COR-L47 (cell line): ENCODE measurements around the gene RGS3.

Experiments used
- DNase-seq: peaks from one replicate; lab custom pipeline; 2025; lab: John Stamatoyannopoulos, UW

RGS3 gene

GRCh38 chr9:113587471-113588031 is 124.0 kb downstream of the RGS3 start:
- DNase-seq = no peak

DNA sequence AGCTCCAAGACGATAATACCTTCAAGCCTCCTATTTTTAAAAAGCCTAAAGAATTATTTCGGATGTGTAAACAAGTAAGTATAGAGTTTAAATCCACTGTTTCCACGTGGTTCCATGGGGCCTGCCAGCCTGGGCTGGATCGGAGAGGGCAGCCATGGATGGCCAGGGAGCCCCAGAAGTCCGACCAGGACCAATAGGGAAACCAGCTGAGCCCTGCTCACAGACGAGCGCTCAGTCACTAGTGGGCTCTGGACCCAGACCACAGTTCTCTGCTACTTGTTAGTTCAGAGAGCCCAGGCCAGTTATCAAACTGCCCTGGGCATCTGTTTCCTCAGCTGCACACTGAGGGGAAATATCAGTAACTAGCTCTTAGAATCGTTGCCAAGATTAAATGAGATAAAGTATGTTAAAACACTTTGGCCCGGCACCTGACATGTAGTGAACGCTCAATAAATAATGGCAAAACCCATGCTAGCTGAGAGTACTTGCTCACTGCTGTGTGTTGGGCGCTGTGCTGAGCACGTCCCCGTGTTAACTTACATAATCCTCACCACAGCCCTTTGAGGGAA is 124.8 kb downstream of the RGS3 start:
- no peak for DNase-seq

GRCh38 chr9:113588936-113589335 is 125.4 kb downstream of the RGS3 start:
- DNase-seq = no peak

GRCh38 chr9:113589407-113589806 is 125.9 kb downstream of the RGS3 start:
- no peak for DNase-seq

GRCh38 chr9:113589890-113590289 is 126.4 kb downstream of the RGS3 start:
- no peak for DNase-seq

DNA sequence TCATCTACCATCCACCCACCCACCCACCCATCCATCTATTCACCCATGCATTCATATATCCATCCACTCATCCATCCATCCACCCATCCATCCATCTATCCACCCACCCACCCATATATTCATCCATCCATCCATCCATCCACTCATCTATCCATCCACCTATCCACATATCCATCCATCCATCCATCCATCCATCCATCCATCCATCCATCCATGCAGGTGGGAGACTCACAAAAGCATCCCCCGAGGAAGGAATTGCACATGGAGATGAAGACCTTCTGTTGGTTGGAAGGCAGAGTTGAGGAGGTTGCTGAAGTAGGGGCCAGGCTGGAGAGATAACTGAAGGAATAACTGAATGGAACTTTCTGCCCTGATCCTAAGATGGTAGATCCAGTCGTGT is 126.9 kb downstream of the RGS3 start:
- DNase-seq = no peak

GRCh38 chr9:113590991-113591898 is 127.7 kb downstream of the RGS3 start:
- peak; percentile 30 for DNase-seq

GRCh38 chr9:113591899-113592625 is 128.5 kb downstream of the RGS3 start:
- DNase-seq = no peak

DNA sequence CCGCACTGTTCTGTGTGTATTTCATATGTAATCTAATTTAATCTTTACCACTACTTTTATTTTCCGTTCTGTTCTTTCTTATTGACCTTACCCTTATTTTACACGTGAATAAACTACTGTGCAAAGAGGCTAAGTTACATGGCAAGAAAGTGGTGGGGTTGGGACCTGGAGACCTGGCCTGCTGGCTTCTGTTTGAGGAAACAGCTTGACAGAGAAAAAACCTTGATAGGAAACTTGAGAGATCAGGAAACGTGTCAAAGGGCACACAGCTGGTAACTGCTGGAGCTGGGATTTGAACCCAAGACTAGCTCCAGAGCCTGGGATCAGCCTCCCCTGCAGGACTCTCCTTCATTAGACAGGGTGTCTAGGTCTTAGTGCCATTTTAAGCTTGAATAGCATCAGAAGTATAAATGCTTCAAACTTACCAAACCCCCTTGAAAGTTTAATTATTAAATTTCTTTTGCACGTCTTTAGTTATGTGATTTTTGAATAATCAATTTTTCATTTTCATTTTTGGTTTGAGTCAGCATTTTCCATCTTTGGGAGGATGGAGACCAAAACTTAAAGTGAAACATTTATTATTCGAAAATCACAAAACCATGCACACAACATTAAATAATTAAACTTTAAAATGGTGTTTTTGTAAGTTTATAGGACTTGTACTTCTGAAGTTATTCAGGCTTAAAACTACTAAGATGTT is 129.5 kb downstream of the RGS3 start:
- DNase-seq = no peak

DNA sequence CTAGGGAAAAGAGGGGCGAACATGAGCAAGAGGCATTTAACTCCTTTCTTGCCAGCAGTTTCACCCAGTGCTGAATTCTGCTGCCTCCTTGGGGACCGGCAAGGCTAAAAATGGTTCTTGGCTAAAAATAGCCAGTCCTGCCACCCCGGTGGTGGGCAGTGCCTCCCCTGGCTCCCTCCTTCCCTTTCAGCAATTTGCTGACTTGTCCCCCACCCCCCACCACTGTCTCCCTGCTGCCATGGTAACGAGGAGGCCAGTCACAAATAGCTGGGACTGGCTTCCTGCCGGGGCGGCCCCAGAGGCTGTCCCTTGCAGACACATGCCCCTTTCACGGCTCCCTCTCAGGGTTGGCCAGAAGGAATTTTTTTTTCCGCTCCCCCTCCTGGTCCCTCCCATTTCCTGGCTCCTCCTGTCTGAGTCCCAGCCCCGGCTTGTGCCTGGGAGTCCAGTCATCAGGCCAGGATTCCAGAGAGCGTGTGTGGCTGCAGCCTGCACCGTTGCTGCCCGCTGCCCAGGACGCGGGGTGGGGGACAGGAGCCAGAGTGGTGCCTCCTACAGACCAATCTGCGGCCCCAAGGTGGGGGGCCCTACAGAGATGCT is 130.3 kb downstream of the RGS3 start:
- peak; percentile 13 for DNase-seq

- no peak for DNase-seq
Measured at GRCh38 chr9:113594484-113595299, 131.2 kb downstream of the RGS3 start.

DNA sequence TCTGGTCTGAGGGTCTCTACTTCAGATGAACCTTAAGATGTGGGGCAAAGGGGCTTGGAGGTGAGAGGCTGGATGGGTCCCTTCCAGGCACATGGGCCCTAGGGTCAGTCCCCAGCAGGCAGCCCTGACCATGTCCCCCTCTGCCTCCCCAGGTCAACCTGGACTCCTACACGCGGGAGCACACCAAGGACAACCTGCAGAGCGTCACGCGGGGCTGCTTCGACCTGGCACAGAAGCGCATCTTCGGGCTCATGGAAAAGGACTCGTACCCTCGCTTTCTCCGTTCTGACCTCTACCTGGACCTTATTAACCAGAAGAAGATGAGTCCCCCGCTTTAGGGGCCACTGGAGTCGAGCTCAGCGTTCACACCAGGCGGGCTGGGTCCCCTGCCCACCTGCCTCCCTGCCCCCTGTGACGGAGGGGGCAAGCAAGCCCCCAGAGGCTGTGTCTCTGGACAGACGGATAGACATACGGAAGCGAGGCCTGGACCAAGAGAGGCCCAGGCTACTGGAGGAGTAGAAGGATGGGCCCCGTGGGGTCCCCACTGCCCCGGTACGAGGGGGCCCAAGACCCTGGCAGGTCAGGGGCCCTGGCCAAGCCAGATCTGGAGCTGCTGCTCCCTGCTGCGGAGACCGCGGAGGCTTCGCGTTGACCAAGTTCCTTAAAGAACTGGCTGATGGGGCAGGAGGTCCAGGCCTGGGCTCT is 133.2 kb downstream of the RGS3 start:
- no peak for DNase-seq

DNA sequence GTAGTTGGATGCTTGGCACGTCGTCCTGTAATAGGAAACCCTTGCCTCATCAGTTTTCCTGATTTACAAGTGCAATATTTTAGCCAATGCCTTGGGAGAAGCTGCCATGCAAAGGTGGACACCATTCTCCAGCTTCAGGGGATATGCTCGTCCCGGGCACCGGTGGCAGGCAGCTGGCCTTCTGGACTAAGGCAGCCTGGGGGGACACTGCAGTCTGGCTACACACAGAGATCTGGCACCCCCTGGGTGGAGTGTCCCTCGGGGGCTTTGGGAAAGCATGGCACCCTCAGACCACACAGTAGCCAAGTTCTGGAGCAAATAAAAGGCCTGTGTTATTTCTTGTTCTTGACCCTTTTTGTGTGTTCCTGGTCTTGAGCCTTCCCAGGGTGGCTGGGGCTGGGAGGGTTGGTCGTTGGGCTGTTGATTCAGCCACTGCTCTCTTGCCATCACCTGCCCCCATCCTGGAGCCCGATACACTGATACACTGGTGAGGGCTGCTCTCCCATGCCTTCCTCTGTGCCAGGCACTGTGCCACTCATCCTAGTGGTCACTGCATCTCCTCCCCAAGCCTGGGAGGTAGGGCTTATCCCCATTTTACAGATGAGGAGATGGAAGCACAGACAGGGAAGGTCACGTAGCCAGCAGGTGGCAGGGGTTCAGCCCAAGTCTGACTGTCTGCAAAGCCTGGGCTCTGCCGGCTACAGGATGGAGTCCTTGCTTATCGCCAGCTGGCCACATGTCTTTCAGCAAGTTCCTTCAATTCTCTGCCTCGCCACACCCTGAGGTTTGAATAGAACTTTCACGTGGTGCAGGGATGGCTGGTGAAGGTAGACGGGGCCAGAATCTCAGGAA is 134.1 kb downstream of the RGS3 start:
- no peak for DNase-seq

GRCh38 chr9:113598451-113598850 is 134.9 kb downstream of the RGS3 start:
- DNase-seq = no peak

GRCh38 chr9:113598883-113599282 is 135.4 kb downstream of the RGS3 start:
- no peak for DNase-seq

DNA sequence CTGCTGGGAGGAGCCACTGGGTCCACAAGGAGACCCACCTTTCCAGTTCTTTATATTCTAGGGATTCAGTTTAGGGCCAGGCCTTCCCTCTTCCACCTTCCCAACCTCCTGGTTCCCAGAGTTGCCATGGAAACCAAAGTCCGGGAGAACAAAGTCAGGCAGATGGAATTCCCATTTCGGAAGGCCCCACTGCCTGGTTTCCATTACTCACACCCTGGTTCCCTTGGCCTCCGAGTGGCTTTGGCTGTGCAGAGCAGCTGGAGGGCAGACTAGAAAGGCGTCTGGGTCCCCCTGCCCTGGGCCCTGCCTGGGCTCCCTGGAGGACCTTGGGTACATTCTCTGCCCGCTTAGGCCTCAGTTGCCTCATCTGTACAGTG is 136.1 kb downstream of the RGS3 start:
- no peak for DNase-seq

DNA sequence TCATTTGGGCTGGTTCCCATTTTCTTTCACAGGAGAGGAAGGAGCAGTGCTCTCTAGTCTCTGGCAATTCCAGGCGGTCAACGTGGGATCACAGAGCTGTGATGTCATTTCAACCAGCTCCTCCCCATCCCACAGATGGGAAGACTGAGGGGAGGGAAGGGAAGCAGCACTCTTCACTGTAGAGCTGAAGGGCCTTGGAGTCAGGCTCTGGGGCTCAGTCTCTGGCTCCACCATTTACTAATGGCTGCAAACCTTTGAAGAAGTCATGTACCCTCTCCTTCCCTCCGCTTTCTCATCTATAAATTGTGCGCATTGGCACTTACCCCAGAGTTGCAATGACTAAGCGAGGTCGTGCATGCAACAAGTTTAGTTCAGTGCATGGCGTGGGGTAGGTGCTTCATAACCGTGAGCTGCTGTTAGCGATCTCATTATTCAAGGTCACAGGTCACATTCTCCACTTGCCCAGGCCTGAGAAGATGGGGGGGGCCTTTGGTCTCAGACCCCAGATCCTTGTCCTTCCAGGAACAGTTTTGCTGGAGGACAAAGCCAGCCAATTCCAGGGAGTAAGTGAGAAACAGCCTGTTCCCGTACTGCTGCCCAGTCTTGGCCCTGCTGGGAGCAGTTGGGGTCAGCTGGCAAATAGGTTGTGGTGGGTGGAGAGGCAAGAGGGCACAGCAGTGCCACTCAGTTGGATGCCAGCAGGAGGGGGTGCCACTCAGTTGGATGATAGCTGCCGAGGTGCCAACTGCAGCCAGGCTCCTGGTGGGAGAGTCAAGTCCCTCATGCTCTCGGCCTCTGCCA is 136.7 kb downstream of the RGS3 start:
- DNase-seq = no peak

GRCh38 chr9:113600871-113601614 is 137.5 kb downstream of the RGS3 start:
- no peak for DNase-seq
